HL-60 (cell line): ENCODE results near the gene MYL7.

Experiments
- CTCF ChIP-seq: IDR thresholded peaks from one replicate; pipeline ENCODE4 v1.5.1; 2011; ENCODE audit warnings: low read length, control low read depth, inconsistent platforms; ENCODE audit not compliant: insufficient read depth
- REST ChIP-seq: IDR thresholded peaks from 2 replicates; pipeline ENCODE4 v1.6.1; 2012; ENCODE audit warnings: low read depth; ENCODE audit not compliant: insufficient replicate concordance

- TF ChIP-seq CTCF: no peak
- TF ChIP-seq REST: no peak
These were observed 42.3 kb upstream of the MYL7 start for GRCh38 chr7:44183386-44183785.
